Endothelial cell of umbilical vein (primary cell): ENCODE measurements around the gene GAK. TPM values are rescaled to one million over a fixed set of nuclear protein-coding genes. Genes with fewer than 3 reads are reported as not detected.

Experiments used
- BruUV-seq: library from RNA; stranded (reverse); fragments of 400-500 nt; replicated peaks from 2 replicates; lab custom pipeline; 2021; lab: Mats Ljungman, UMichigan
- CTCF ChIA-PET: fragments of 300-600, 350-600 bp; sonication (Branson Sonifier 250); formaldehyde crosslinking; loops from one replicate; lab custom pipeline; 2021; ENCODE audit warnings: antibody characterized with exemption, inconsistent platforms; lab: Charles Lee
- POLR2A ChIA-PET: fragments of 300-600, 350-600 bp; sonication (Branson Sonifier 250); formaldehyde crosslinking; loops from one replicate; lab custom pipeline; 2021; ENCODE audit warnings: antibody characterized with exemption, inconsistent platforms; lab: Charles Lee
- DNase-seq: peaks from one replicate; pipeline ENCODE4 v3.0.0-alpha.2; 2011; ENCODE audit warnings: low read depth, low spot score
- FAIRE-seq: peaks from 2 replicates; lab custom pipeline; 2011; peaks lifted over from hg19 to GRCh38; lab: Jason Lieb, UNC
- H2AFZ ChIP-seq: 2 replicates; pipeline ENCODE4 v1.6.0; 2012; ENCODE audit warnings: low read depth, low read length, control low read depth, inconsistent platforms
- H3K27ac ChIP-seq: 2 replicates; pipeline ENCODE4 v1.5.1; 2011; ENCODE audit warnings: low read depth, mild to moderate bottlenecking, control low read depth, low read length, moderate library complexity; ENCODE audit not compliant: insufficient read depth
- H3K27me3 ChIP-seq, 2 experiments: 2 replicates each; pipeline versions ENCODE4 v1.6.0 to v1.6.1; 2011; ENCODE audit warnings: low read length in 2 of 2, mixed read lengths in 1 of 2; ENCODE audit not compliant: control insufficient read depth in 2 of 2, insufficient read depth in 2 of 2
- H3K36me3 ChIP-seq, 2 experiments: 2 replicates in 1 of 2; 3 replicates in 1 of 2; pipeline ENCODE4 v1.5.1; 2011; ENCODE audit warnings: low read length in 2 of 2, mild to moderate bottlenecking in 1 of 2, moderate library complexity in 1 of 2; ENCODE audit not compliant: control insufficient read depth in 2 of 2, insufficient read depth in 2 of 2; ENCODE audit errors: extremely low read depth in 1 of 2
- H3K4me1 ChIP-seq: 3 replicates; pipeline ENCODE4 v1.5.1; 2011; ENCODE audit warnings: mild to moderate bottlenecking, low read length; ENCODE audit not compliant: control insufficient read depth, insufficient read depth; ENCODE audit errors: extremely low read depth
- H3K4me2 ChIP-seq: 2 replicates; pipeline ENCODE4 v1.6.1; 2011; ENCODE audit warnings: low read length, control low read depth, mixed read lengths; ENCODE audit not compliant: insufficient read depth
- H3K4me3 ChIP-seq, 3 experiments: fragments of 200-600 bp in 1 of 3; sonication (generic), shearing (Covaris generic) in 1 of 3; replicated peaks in 1 of 3; 2 replicates each; pipeline ENCODE4 v1.5.1; 2011 to 2016; ENCODE audit warnings: control low read depth in 3 of 3, low read length in 3 of 3, mild to moderate bottlenecking in 2 of 3, inconsistent platforms in 1 of 3, low read depth in 1 of 3, moderate library complexity in 1 of 3; ENCODE audit not compliant: insufficient read depth in 1 of 3
- H3K79me2 ChIP-seq: 2 replicates; pipeline ENCODE4 v1.6.0; 2012; ENCODE audit warnings: low read length, inconsistent platforms; ENCODE audit not compliant: control insufficient read depth, insufficient read depth
- H3K9ac ChIP-seq: replicated peaks from 2 replicates; pipeline ENCODE3; 2011; ENCODE audit warnings: low read length, control low read depth; ENCODE audit not compliant: insufficient read depth; ENCODE audit errors: extremely low read depth
- H3K9me1 ChIP-seq: replicated peaks from 3 replicates; pipeline ENCODE4 v1.6.0; 2011; ENCODE audit warnings: mild to moderate bottlenecking, low read length; ENCODE audit not compliant: control insufficient read depth, insufficient read depth; ENCODE audit errors: extremely low read depth
- H3K9me3 ChIP-seq: replicated peaks from 2 replicates; pipeline ENCODE4 v1.5.1; 2012; ENCODE audit warnings: low read length, inconsistent platforms; ENCODE audit not compliant: control insufficient read depth, insufficient read depth
- H4K20me1 ChIP-seq: replicated peaks from 2 replicates; pipeline ENCODE3; 2011; ENCODE audit warnings: mild to moderate bottlenecking, low read length; ENCODE audit not compliant: control insufficient read depth, insufficient read depth; ENCODE audit errors: extremely low read depth
- CTCF ChIP-seq, 2 donors: IDR thresholded peaks; 1 replicate in 1 of 2; 2 replicates in 1 of 2; pipeline ENCODE4 v1.5.1; 2011; ENCODE audit warnings: low read length in 2 of 2, mild to moderate bottlenecking in 2 of 2, moderate library complexity in 2 of 2, control low read depth in 1 of 2, inconsistent platforms in 1 of 2, low read depth in 1 of 2; ENCODE audit not compliant: insufficient read depth in 1 of 2; ENCODE audit errors: extremely low read depth in 1 of 2
- EZH2 ChIP-seq: IDR thresholded peaks from 2 replicates; pipeline ENCODE4 v1.6.1; 2012; ENCODE audit warnings: borderline replicate concordance, low read depth, mild to moderate bottlenecking, moderate library complexity, low read length, inconsistent platforms; ENCODE audit not compliant: severe bottlenecking
- FOS ChIP-seq: IDR thresholded peaks from 2 replicates; pipeline ENCODE4 v1.6.1; 2011; ENCODE audit warnings: mild to moderate bottlenecking, low read length, moderate library complexity, borderline replicate concordance; ENCODE audit not compliant: insufficient read depth
- GATA2 ChIP-seq: IDR thresholded peaks from 2 replicates; pipeline ENCODE4 v1.7.0; 2011; ENCODE audit warnings: low read depth, mild to moderate bottlenecking, moderate library complexity, mixed read lengths, low read length; ENCODE audit not compliant: insufficient read length, insufficient read depth
- JUN ChIP-seq: IDR thresholded peaks from 2 replicates; pipeline ENCODE4 v1.6.1; 2011; ENCODE audit warnings: borderline replicate concordance, low read depth; ENCODE audit not compliant: insufficient read length, insufficient read depth
- MAX ChIP-seq: IDR thresholded peaks from 2 replicates; pipeline ENCODE4 v1.6.1; 2011; ENCODE audit not compliant: insufficient read depth, insufficient read length
- MYC ChIP-seq: IDR thresholded peaks from one replicate; pipeline ENCODE4 v1.6.1; 2011; ENCODE audit warnings: mild to moderate bottlenecking, low read depth, low read length
- POLR2A ChIP-seq: IDR thresholded peaks from 2 replicates; pipeline ENCODE4 v1.6.1; 2012; ENCODE audit warnings: low read depth, mild to moderate bottlenecking, control low read depth, low read length
- POLR2AphosphoS5 ChIP-seq: IDR thresholded peaks from 2 replicates; pipeline ENCODE4 v1.6.1; 2012; ENCODE audit warnings: low read depth, mild to moderate bottlenecking, control low read depth, low read length, moderate library complexity; ENCODE audit not compliant: insufficient read depth
- dilution Hi-C: fragments of 300-500 bp; cut with MboI; formaldehyde crosslinking; loops from one replicate; pipeline ENCODE4 v1.15.0; 2019; ENCODE audit warnings: low sequenced_read_pairs; ENCODE audit not compliant: extremely low pct_ligation_motif_present
- intact Hi-C: fragments of 100-400 bp; cut with micrococcal nuclease; formaldehyde crosslinking; loops from one replicate; pipeline ENCODE4 v1.10.0; 2022
- polyA plus RNA-seq, 4 experiments: library from polyadenylated mRNA; depleted of rRNA in 3 of 4; stranded (reverse) in 3 of 4; unstranded in 1 of 4; fragments of >200 nt; gene quantifications; 2 replicates each; pipeline versions ENCODE4 v1.2.1 to v1.2.3, GENCODE V29; 2011 to 2012; ENCODE audit warnings: missing spikeins in 1 of 4
- total RNA-seq: library from RNA; stranded (reverse); gene quantifications from 2 replicates; pipeline ENCODE4 v1.2.3, GENCODE V29; 2021

The GAK gene
- total and polyA plus RNA-seq, 2 donors (not counting 3 experiments of a cell fraction or from before 2014, with no cell fraction given) = 49.6 to 109 TPM

- Histone ChIP-seq H3K79me2 (no peaks in the 10 kb centered on the region), H3K4me3 (no peak overlapping the region), H4K20me1 (no peaks in the 10 kb centered on the region), H3K9me1 (no peaks in the 10 kb centered on the region), H3K27ac (no peak overlapping the region), H3K36me3 (peaks cover 5 to 28% of the 10 kb centered on the region in 2 experiments), H3K9ac (no peak overlapping the region), H3K9me3 (no peaks in the 10 kb centered on the region), H3K4me1 (no peaks in the 10 kb centered on the region), H2AFZ (no peak overlapping the region), H3K4me2 (no peak overlapping the region), H3K27me3 (no peaks in the 10 kb centered on the region)
- no peak for FAIRE-seq
- DNase-seq = no peak
- POLR2A ChIA-PET = no interaction called here
- TF ChIP-seq EZH2 (no peak), CTCF (IDR thresholded peaks at IDR 0.05; ENCODE audit: extremely low read depth in 1 of 2, insufficient read depth in 1 of 2, low read depth in 1 of 2, low read length in 2 of 2) (no peak), JUN (no peak), FOS (no peak), MYC (no peak), POLR2AphosphoS5 (no peak), MAX (no peak), GATA2 (no peak), POLR2A (no peak)
- CTCF ChIA-PET = no interaction called here
- intact Hi-C loops = no loop called here
- BruUV-seq = no TSS peak
- dilution Hi-C loops = no loop called here
These were observed 78.7 kb downstream of the GAK start for GRCh38 chr4:853416-853781.
